Naive thymus-derived CD8-positive, alpha-beta T cell (primary cell): ENCODE data around the gene PLEKHG4B. TPM values are rescaled to one million over a fixed set of nuclear protein-coding genes. Genes with fewer than 3 reads are reported as not detected.

Experiments used
- ATAC-seq, 2 donors: fragments of 150-1000 bp; cut with Tn5 transposase in 1 of 2; sonication (Bioruptor Pico), chemical (Tn5 transposase) in 1 of 2; 1 replicate in 1 of 2; 2 replicates in 1 of 2; pipeline ENCODE4 v1.10.0; 2021; ENCODE audit warnings: mild to moderate bottlenecking in 2 of 2, moderate library complexity in 2 of 2
- POLR2A ChIA-PET: fragments of 350-600 bp; sonication (Branson Sonifier 250); formaldehyde crosslinking; loops from one replicate; lab custom pipeline; 2021; ENCODE audit warnings: antibody characterized with exemption; lab: Charles Lee
- DNase-seq, 10 donors: peaks; one replicate each; pipeline versions ENCODE4 v3.0.0 to v3.0.0-alpha.2; 2020 to 2022
- H3K27ac Mint-ChIP-seq, 10 donors: one replicate each; pipeline ENCODE4 v1.8.0; 2020 to 2022; ENCODE audit warnings: mild to moderate bottlenecking in 10 of 10, mixed read lengths in 10 of 10, moderate library complexity in 4 of 10, inconsistent platforms in 1 of 10
- H3K27me3 Mint-ChIP-seq, 5 donors: one replicate each; pipeline ENCODE4 v1.8.0; 2021 to 2022; ENCODE audit warnings: mixed read lengths in 5 of 5
- H3K36me3 Mint-ChIP-seq, 3 donors: one replicate each; pipeline ENCODE4 v1.8.0; 2020 to 2022; ENCODE audit warnings: mixed read lengths in 3 of 3, mild to moderate bottlenecking in 2 of 3, inconsistent platforms in 1 of 3
- H3K4me1 Mint-ChIP-seq, 4 donors: one replicate each; pipeline ENCODE4 v1.8.0; 2021 to 2022; ENCODE audit warnings: mixed read lengths in 4 of 4
- H3K4me3 Mint-ChIP-seq, 10 donors: one replicate each; pipeline ENCODE4 v1.8.0; 2020 to 2022; ENCODE audit warnings: mild to moderate bottlenecking in 10 of 10, mixed read lengths in 10 of 10, moderate library complexity in 6 of 10, inconsistent platforms in 1 of 10
- H3K9me3 Mint-ChIP-seq, 9 donors: one replicate each; pipeline ENCODE4 v1.8.0; 2020 to 2022; ENCODE audit warnings: mixed read lengths in 9 of 9, mild to moderate bottlenecking in 3 of 9, inconsistent platforms in 1 of 9, moderate library complexity in 1 of 9
- polyA plus RNA-seq, 3 donors: library from polyadenylated mRNA; unstranded; fragments of 300-500 nt; fragmentation: Illumina TruSeq; gene quantifications; one replicate each; pipeline ENCODE4 v1.2.3, GENCODE V29; 2021
- total RNA-seq, 8 experiments: library from RNA in 2 of 8; stranded (reverse) in 2 of 8; gene quantifications; one replicate each; pipeline ENCODE4 v1.2.3 and lab custom pipeline; 2021 to 2026

The PLEKHG4B gene
- total and polyA plus RNA-seq, 5 experiments from 2014 or later = not detected

GRCh38 chr5:187617-188451 lies 95.9 kb downstream of the PLEKHG4B start:
- no peaks in the 10 kb centered on the region for H3K36me3 Mint-ChIP-seq
- peaks cover 0 to 6% (median 4%) of the 10 kb centered on the region in 5 donors for H3K27me3 Mint-ChIP-seq
- peak overlapping the region in 3 of 10 donors; percentile 3 to 69 (median 24) for H3K27ac Mint-ChIP-seq
- ATAC-seq (no peak), DNase-seq (no peak)
- POLR2A ChIA-PET = interaction anchor here (0.6 to 2.2 kb wide), 4 partner anchors 11 to 284 kb away, joined by 3 to 32 read pairs (median 4); partner anchors contain the start of genes CCDC127, PDCD6 and SDHA
- H3K9me3 Mint-ChIP-seq = no peaks in the 10 kb centered on the region
- peak overlapping the region in 5 of 10 donors; percentile 19 to 80 (median 66) for H3K4me3 Mint-ChIP-seq
- peaks cover 3 to 16% (median 10%) of the 10 kb centered on the region in 4 donors for H3K4me1 Mint-ChIP-seq

- Mint-ChIP-seq H3K27me3 (peaks cover 0 to 6% (median 4%) of the 10 kb centered on the region in 5 donors), H3K9me3 (no peaks in the 10 kb centered on the region), H3K4me3 (peak overlapping the region; percentile 19 to 80 (median 52)), H3K4me1 (peaks cover 3 to 16% (median 10%) of the 10 kb centered on the region in 4 donors), H3K27ac (peak overlapping the region in 5 of 10 donors; percentile 3 to 69 (median 67)), H3K36me3 (no peaks in the 10 kb centered on the region)
- POLR2A ChIA-PET = interaction anchor here (0.6 to 2.2 kb wide), 4 partner anchors 10 to 284 kb away, joined by 3 to 32 read pairs (median 4); partner anchors contain the start of genes CCDC127, PDCD6 and SDHA
- DNase-seq (peak; percentile 78 to 92 (median 85)), ATAC-seq (peak; percentile 96)
These were observed 96.8 kb downstream of the PLEKHG4B start for GRCh38 chr5:188488-189481.

- DNase-seq = no peak
- Mint-ChIP-seq H3K27ac (no peak overlapping the region), H3K4me1 (peaks cover 3 to 16% (median 10%) of the 10 kb centered on the region in 4 donors), H3K4me3 (no peak overlapping the region), H3K27me3 (peaks cover 0 to 6% (median 4%) of the 10 kb centered on the region in 5 donors), H3K9me3 (no peaks in the 10 kb centered on the region), H3K36me3 (no peaks in the 10 kb centered on the region)
- POLR2A ChIA-PET = no interaction called here
- no peak for ATAC-seq
These were observed 97.5 kb downstream of the PLEKHG4B start for GRCh38 chr5:189486-189885.

GRCh38 chr5:189976-190365 lies 98.0 kb downstream of the PLEKHG4B start:
- H3K27me3 Mint-ChIP-seq = peaks cover 0 to 6% (median 4%) of the 10 kb centered on the region in 5 donors
- H3K36me3 Mint-ChIP-seq = no peaks in the 10 kb centered on the region
- H3K27ac Mint-ChIP-seq = peak overlapping the region in 3 of 10 donors; percentile 27 to 45 (median 42)
- peak overlapping the region in 1 of 10 donors; percentile 5 for H3K4me3 Mint-ChIP-seq
- no peaks in the 10 kb centered on the region for H3K9me3 Mint-ChIP-seq
- POLR2A ChIA-PET = interaction anchor here (1.3 kb wide), 1 partner anchor 81 kb away, joined by 4 read pairs; the partner anchor contains the start of gene PDCD6
- peaks cover 3 to 16% (median 10%) of the 10 kb centered on the region in 4 donors for H3K4me1 Mint-ChIP-seq
- DNase-seq (no peak), ATAC-seq (no peak)

GRCh38 chr5:190366-191035 lies 98.5 kb downstream of the PLEKHG4B start:
- H3K27me3 Mint-ChIP-seq = peaks cover 0 to 6% (median 4%) of the 10 kb centered on the region in 5 donors
- no peak for DNase-seq
- H3K36me3 Mint-ChIP-seq = no peaks in the 10 kb centered on the region
- POLR2A ChIA-PET = interaction anchor here (1.1 to 1.3 kb wide), 2 partner anchors 10 to 81 kb away, joined by 3 to 4 read pairs; partner anchors contain the start of gene PDCD6
- ATAC-seq = no peak
- no peaks in the 10 kb centered on the region for H3K9me3 Mint-ChIP-seq
- peaks cover 6 to 16% (median 10%) of the 10 kb centered on the region in 4 donors for H3K4me1 Mint-ChIP-seq
- H3K4me3 Mint-ChIP-seq = peak overlapping the region in 3 of 10 donors; percentile 5 to 52 (median 14)
- peak overlapping the region in 3 of 10 donors; percentile 27 to 45 (median 42) for H3K27ac Mint-ChIP-seq

GRCh38 chr5:191036-191948 lies 99.3 kb downstream of the PLEKHG4B start, which contains the start of gene LRRC14B:
Gene LRRC14B, plus strand, starts transcription at chr5:191495. Its CDS starts 44 bp downstream, at chr5:191539.
- peak; percentile 60 for ATAC-seq
- peaks cover 6 to 16% (median 10%) of the 10 kb centered on the region in 4 donors for H3K4me1 Mint-ChIP-seq

GRCh38 chr5:191949-192690 lies 100.2 kb downstream of the PLEKHG4B start:
- Mint-ChIP-seq H3K4me3 (peak overlapping the region in 5 of 10 donors; percentile 18 to 71 (median 34)), H3K27ac (peak overlapping the region in 2 of 10 donors; percentile 29 to 33)
- POLR2A ChIA-PET = interaction anchor here (1.2 kb wide), 1 partner anchor 26 kb away, joined by 4 read pairs; the partner anchor contains the start of genes CCDC127 and SDHA

More at GRCh38 chr5:191036-191948, 99.3 kb downstream of the PLEKHG4B start, which contains the start of gene LRRC14B:
- Mint-ChIP-seq H3K27ac (peak within 1 kb of the TSS in 3 of 10 donors; percentile 29 to 45 (median 42)), H3K27me3 (peaks cover 0 to 6% (median 4%) of the 10 kb centered on the region in 5 donors), H3K9me3 (no peaks in the 10 kb centered on the region), H3K36me3 (no peaks in the 10 kb centered on the region), H3K4me3 (peak within 1 kb of the TSS in 9 of 10 donors; percentile 19 to 71 (median 52))
- POLR2A ChIA-PET = interaction anchor here (1.1 to 1.3 kb wide), 2 partner anchors 9 to 80 kb away, joined by 3 to 4 read pairs; partner anchors contain the start of gene PDCD6
- peak in 6 of 10 donors; percentile 9 to 40 (median 30) for DNase-seq

GRCh38 chr5:192691-192969 lies 100.7 kb downstream of the PLEKHG4B start:
- no peak for ATAC-seq
- Mint-ChIP-seq H3K27me3 (peaks cover 0 to 6% (median 4%) of the 10 kb centered on the region in 5 donors), H3K36me3 (no peaks in the 10 kb centered on the region), H3K4me1 (peaks cover 6 to 15% (median 10%) of the 10 kb centered on the region in 4 donors), H3K27ac (peak overlapping the region in 1 of 10 donors; percentile 33), H3K9me3 (no peaks in the 10 kb centered on the region), H3K4me3 (peak overlapping the region in 3 of 10 donors; percentile 18 to 38 (median 34))
- no peak for DNase-seq
- POLR2A ChIA-PET = interaction anchor here (1.2 kb wide), 1 partner anchor 25 kb away, joined by 4 read pairs; the partner anchor contains the start of genes CCDC127 and SDHA

More at GRCh38 chr5:191949-192690, 100.2 kb downstream of the PLEKHG4B start:
- no peaks in the 10 kb centered on the region for H3K9me3 Mint-ChIP-seq
- DNase-seq (no peak), ATAC-seq (no peak)
- H3K4me1 Mint-ChIP-seq = peaks cover 6 to 16% (median 10%) of the 10 kb centered on the region in 4 donors
- no peaks in the 10 kb centered on the region for H3K36me3 Mint-ChIP-seq
- peaks cover 0 to 6% (median 4%) of the 10 kb centered on the region in 5 donors for H3K27me3 Mint-ChIP-seq

GRCh38 chr5:192970-193831 lies 101.2 kb downstream of the PLEKHG4B start:
- H3K9me3 Mint-ChIP-seq = no peaks in the 10 kb centered on the region
- DNase-seq = no peak
- H3K36me3 Mint-ChIP-seq = no peaks in the 10 kb centered on the region
- H3K4me3 Mint-ChIP-seq = peak overlapping the region in 2 of 10 donors; percentile 15 to 56
- H3K27me3 Mint-ChIP-seq = peaks cover 0 to 6% (median 4%) of the 10 kb centered on the region in 5 donors
- POLR2A ChIA-PET = interaction anchor here (1.2 kb wide), 1 partner anchor 25 kb away, joined by 4 read pairs; the partner anchor contains the start of genes CCDC127 and SDHA
- no peak overlapping the region for H3K27ac Mint-ChIP-seq
- H3K4me1 Mint-ChIP-seq = peaks cover 6 to 13% (median 9%) of the 10 kb centered on the region in 4 donors
- no peak for ATAC-seq
